Measurements from ENCODE around the gene PHC1.
"Not testable (repeated sequence)": the region's sequence is repeated elsewhere in the genome, so short reads cannot be mapped to it uniquely, and the experiment has no call there.

The PHC1 gene

DNA sequence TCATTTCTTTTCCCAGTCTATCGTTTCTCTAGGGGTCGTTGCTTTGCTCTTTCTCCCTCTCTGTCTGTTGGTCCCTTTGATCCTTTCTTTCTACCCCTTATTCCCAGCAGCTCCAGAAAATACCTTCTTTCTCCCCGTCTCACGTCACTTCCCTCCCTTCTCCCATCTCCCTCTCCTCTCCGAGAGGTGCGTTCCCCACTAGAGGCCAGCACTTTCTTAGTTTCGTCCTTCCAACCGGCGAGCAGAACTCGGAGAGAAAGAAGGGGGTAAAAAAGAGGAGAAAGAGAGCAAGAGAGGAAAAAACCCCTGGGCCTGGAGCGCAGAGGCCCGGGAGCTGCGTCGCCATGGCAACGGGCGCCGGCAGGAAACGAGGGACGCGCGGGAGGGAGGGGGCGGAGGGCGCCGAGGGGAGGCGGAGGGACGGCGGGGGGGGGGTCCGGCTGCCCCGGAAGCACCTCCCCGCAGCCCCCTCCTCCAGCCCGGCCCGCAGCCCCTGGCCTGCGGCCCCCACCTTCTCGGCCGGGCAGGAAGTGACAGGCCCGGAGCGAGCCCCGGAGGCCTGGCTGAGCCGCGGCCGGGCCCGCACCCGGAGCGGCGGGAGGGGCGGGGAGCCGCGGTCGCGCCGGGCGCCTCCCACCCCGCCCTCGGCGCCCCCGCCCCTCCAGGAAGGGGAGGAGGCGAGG lies at the start of gene PHC1:
TSS of gene PHC1 (plus strand) at position 477 of the 683 bp plus-strand sequence. CDS start 3,169 bp downstream, outside the sequence.
- DNase-seq (ENCODE audit: extremely low read depth in 1 of 2, low read depth in 1 of 2): peak; percentile 43 to 46

DNA sequence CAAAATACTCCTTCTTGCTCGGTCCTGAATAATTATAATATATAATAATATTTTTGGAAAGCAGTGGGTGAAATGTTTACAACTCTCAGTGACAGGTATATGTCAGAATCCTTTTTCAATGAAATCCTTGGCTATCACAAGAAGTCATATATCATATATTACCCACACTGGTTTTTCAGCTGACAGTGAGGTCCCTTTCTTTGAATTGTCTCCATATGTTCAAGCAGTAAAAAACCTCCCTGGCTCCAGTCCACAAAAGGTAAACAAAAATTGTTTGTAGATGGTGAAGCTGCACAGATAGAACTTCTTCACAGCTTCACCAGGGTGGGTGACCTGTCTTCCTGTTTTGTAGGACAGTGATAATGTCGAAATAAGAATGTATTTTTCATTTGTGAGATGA lies 47.9 kb upstream of the PHC1 start:
- DNase-seq (ENCODE audit: extremely low read depth in 1 of 2, low read depth in 1 of 2): no peak

DNA sequence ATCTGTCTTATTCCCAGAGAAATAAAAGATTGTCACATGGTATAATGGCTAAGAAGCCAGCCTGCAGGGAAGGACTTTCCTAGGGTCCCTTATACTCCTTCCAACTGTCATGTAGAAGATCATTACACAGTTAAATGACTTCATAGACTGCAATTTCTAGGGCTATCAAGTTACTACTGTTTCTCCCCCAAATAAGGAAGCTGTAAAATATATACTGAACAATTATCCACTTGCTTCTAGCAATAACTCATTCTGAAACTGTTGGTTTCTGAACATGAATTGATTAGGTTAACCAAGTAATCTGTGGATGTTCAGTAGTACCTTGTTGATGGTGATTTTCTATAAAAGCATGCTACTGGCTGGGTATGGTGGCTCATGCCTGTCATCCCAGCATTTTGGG lies 47.3 kb upstream of the PHC1 start:
- no peak for DNase-seq (ENCODE audit: extremely low read depth in 1 of 2, low read depth in 1 of 2)

DNA sequence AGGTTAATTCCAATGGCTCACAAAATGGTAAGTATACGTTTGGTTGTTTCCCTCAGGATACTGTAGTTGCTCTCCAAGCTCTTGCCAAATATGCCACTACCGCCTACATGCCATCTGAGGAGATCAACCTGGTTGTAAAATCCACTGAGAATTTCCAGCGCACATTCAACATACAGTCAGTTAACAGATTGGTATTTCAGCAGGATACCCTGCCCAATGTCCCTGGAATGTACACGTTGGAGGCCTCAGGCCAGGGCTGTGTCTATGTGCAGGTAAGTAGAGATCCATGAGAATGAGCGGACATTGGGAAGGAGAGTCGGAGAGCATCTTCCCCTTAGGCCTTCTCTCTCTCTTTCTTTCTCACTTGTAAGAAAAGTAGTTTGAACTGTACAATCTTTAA lies 46.5 kb upstream of the PHC1 start:
- DNase-seq (ENCODE audit: extremely low read depth in 1 of 2, low read depth in 1 of 2): no peak

DNA sequence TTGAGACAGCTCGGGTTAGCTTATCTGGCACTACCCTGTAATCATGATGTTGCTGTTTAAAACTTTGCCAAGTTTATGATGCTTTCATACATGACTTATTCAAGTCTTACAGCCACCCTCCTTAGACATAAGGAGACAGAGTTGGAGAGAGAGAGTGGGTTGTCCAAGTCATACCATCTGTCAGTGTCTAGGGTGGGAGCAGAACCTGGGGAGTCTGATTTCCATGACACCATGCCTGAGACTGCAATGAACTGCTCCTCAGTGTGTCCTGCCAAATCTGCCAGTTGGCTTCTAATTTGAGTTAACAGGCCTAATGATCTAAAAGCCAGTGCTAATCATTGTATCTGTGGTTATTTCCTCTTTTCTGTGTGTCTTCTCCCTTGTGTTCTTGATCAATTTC lies 43.7 kb upstream of the PHC1 start:
- no peak for DNase-seq (ENCODE audit: extremely low read depth in 1 of 2, low read depth in 1 of 2)

DNA sequence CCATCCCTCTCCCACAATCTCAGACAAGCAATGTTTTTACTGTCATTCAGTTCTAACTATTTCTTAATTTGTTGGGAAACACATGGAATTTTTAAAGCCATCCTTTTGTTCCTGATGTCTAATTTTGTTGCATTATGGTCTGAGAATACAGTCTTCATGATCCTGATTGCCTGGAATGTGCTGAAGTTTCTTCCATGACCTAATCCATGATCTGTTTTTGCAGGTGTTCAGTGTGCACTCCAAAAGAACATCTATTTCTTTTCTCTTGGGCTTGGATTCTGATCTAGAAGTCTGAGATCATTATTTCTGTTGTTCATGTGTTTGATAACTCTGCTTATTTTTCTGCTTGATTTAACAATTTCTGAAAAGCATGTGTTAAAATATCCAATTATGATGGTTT lies 43.2 kb upstream of the PHC1 start:
- no peak for DNase-seq (ENCODE audit: extremely low read depth in 1 of 2, low read depth in 1 of 2)

DNA sequence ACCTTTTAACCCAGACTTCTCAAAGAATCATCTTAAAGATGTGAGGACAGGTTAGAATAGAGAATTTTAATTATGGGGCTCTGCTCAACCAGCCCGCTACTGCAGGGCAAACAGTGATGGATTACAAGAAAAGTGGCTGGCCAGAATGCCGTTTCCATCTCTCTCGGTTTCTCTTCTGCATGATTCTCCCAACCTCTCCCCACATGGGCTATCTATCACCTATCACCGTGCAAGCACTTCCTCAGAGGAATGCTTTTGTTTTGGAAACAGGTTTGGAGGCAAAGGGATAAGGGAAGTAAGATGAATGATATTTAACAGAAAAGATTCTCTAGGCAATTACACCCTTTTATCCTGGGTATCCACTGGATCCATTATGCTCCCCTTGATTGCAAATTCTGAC lies 37.4 kb upstream of the PHC1 start:
- no peak for DNase-seq (ENCODE audit: extremely low read depth in 1 of 2, low read depth in 1 of 2)

DNA sequence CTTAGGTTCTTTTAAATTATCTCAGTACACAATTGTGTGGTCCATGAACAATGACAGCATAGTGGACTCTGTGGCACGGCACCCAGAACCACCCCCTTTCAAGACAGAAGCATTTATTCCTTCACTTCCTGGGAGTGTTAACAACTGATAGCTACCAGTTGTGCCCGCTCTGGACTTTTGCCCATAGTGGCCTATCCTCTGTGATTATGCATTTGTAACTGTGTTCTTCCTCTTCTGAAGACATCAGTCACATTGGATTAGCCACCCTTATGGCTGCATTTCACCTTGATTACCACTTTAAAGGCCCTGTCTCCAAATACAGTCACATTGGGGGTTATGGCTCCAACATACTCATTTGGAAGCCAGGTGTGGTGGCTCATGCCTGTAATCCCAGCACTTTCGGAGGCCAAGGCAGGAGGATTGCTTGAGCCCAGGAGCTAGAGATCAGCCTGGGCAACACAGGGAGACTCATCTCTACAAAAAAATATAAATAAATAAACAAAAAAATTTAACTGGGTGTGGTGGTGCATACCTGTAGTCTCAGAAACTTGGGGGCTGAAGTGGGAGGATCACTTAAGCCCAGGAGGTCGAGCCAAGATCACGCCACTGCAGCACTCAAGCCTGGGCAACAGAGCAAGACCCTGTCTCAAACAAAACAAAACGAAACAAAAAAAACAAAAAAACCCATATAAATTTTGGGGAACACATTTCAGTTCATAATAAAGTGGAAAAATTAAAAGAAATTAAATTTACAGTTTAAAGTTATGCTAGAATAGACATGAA lies 27.6 kb upstream of the PHC1 start:
- DNase-seq (ENCODE audit: extremely low read depth in 1 of 2, low read depth in 1 of 2): no peak

DNA sequence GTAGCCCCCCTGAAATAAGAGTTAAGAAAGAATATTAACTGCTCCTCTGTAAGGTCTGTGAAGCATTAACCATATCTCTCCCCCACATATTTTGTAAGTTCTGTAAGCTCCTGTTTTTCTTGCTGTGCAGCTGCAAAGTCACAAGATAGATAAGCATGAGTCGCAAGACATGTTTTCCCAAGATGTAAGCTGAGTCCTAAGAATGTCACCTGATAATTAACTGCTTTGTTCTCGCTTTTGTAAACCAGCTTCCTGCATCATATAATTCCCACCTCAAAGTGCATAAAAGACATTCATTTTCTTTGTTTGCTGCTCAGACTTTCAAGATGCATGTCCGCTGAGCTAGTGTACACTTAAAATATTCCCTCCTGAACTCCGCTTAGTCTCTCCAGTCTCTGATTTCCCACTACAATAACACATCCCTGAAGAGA lies 27.0 kb upstream of the PHC1 start:
- no peak for DNase-seq (ENCODE audit: extremely low read depth in 1 of 2, low read depth in 1 of 2)

DNA sequence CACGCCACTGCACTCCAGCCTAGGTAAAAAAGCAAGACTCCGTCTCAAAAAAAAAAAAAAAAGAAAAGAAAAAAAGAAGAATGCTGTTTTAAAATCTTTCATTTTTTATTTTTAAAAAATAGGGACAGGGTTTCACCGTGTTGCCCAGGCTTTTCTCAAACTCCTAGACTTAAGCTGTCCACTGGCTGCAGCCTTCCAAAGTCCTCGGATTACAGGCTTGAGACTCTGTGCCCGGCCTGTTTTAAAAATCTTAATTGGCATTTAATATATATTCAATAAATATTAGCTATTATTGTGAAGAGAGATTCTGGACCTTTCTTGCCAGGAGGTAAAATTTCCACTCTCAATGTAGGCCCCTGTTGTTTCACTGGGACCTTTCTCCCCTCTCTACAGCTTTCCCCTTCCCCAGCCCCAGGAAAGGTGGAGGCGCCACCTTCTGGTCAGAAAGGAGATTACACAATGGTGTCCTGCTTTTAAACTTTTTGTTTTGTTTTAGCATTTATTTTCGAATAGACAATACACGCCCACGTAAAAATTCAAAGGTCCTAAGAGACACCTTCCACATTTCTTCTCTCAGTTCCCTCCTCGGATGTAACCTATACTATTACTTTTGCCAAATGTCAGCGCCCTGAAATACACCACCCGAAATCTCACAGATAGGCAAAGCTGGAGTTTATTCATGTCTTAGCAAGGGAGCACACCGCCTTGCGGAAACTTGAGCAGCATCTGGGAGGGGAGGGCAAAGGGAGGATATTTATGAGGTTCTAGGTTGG lies 23.8 kb upstream of the PHC1 start:
- peak in 1 of 2 donors; percentile 5 for DNase-seq (ENCODE audit: extremely low read depth in 1 of 2, low read depth in 1 of 2)

DNA sequence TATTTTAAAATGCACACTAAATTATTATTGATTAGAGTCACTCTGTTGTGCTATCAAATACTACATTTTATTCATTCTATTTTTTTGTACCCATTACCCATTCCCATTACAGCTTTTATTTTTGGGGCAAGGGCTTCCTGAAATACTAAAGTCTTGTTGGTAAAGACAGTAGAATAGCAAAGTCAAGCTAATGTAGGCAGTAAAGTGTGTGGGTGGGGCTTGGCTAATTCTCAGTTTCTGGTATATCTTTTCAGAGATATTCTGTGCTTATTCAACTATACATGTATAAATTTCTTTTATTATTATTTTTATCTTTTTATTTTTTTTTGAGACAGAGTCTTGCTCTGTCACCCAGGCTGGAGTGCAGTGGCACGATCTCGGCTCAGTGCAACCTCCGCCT lies 22.3 kb upstream of the PHC1 start:
- DNase-seq (ENCODE audit: extremely low read depth in 1 of 2, low read depth in 1 of 2): no peak

DNA sequence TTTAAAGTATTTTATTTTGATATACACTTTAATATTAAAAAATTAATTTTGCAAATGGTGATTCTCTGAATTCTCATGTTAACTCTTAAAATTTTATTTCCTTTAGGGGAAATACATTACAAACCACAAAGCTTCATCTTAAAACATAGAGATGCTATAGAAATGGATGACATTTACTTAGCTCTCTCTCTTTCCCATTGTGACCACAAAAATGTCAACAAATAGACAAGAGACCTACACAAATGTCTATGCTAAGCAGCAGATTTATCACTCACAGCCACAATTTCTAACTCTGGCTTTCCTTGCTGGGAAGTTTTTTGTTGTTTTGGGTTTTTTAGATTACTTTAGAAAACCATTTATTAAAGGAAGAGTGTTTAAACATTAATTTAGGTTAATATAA lies 19.9 kb upstream of the PHC1 start:
- DNase-seq (ENCODE audit: extremely low read depth in 1 of 2, low read depth in 1 of 2): no peak

DNA sequence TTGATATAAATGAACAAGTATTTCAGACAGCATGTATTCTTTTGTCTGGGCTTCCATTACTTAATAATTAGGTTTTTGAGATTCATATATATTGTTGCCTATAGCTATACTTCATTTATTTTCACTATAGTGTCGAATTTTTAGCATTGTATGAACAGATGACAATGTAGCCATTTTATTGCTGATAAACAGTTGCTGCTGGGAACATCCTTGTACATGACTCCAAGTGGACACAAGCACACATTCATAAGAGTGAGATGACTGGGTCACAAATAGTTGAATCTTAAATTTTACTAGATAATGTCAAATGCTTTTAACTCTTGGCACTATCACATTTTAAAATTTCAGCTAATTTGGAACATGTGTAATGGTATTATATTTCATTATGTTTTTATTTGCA lies 19.3 kb upstream of the PHC1 start:
- no peak for DNase-seq (ENCODE audit: extremely low read depth in 1 of 2, low read depth in 1 of 2)

DNA sequence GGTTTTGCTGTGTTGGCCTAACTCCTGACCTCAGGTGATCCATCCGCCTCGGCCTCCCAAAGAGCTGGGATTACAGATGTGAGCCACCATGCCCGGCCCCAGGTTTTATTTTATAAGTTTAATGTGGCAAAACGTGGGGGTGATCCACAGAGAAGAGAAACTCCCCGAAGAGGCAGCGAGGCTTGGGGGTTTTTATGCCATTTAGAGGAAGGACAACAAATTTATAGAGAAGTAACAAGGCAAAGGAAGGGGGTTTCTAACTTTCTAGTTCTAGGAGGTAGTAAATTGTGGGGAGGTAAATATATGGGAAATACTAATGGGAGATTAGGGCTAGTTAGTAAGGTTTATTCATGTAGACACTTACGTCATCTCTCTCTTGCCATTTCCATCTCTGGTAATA lies 17.2 kb upstream of the PHC1 start:
- DNase-seq (ENCODE audit: extremely low read depth in 1 of 2, low read depth in 1 of 2): no peak

DNA sequence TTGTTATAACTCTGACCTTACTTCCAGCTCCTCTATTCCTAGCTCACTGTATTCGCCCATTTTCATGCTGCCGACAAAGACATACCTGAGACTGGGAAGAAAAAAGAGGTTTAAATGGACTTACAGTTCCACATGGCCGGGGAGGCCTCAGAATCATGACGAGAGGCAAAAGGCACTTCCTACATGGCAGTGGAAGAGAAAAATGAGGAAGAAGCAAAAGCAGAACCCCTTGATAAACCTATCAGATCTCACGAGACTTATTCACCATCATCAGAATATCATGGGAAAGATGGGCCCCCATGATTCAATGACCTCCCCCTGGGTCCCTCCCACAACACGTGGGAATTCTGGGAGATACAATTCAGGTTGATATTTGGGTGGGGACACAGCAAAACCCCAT lies 14.5 kb upstream of the PHC1 start:
- DNase-seq (ENCODE audit: extremely low read depth in 1 of 2, low read depth in 1 of 2): no peak

DNA sequence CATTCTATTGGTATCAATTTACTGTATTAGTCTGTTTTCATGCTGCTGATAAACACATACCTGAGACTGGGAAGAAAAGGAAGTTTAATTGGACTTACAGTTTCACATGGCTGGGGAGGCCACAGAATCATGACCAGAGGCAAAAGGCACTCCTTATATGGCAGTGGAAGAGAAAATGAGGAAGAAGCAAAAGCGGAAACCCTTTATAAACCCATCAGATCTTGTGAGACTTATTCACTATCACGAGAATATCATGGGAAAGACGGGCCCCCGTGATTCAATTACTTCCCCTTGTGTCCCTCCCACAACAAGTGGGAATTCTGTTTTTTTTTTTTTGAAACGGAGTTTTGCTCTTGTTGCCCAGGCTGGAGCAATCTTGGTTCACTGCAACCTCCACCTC lies 11.6 kb upstream of the PHC1 start:
- not testable (repeated sequence) for DNase-seq (ENCODE audit: extremely low read depth in 1 of 2, low read depth in 1 of 2)

DNA sequence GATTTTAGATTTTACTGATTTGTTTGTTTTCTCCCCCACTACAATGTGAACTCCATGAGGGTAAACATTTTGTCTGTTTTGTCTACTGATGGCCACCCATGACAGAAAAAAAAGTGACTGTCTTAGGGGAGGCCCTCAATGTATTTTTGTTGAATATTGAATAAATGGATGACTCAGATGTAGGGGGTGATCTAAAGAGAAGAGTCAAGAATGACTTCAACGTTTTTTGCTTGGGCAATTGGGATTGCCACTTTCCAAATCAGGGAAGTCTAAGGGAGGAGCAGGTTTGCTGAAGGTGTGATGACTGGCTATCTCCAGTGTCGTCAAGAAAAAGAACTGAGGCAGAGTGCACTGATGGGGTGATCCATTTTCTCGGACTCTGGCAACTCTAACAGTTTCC lies 10.7 kb upstream of the PHC1 start:
- DNase-seq (ENCODE audit: extremely low read depth in 1 of 2, low read depth in 1 of 2): no peak

DNA sequence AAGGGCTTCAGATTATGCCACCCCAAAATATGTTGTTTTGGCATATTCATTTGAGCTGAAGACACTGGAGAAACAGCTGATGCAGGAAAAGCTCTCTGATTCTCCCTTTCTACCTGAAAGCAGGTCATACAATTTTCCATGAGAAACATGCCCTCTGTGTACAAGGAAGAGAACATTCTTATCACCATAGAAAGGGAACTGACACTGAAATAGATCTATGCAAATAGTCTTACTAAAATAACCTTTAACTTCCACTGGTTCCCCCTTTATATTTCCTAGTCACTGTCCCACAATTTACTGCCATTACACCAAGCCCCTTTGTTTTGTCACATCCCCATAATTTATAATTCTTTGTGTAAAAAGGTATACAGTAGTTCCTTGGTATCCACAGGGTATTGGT lies 9.6 kb upstream of the PHC1 start:
- DNase-seq (ENCODE audit: extremely low read depth in 1 of 2, low read depth in 1 of 2): no peak

DNA sequence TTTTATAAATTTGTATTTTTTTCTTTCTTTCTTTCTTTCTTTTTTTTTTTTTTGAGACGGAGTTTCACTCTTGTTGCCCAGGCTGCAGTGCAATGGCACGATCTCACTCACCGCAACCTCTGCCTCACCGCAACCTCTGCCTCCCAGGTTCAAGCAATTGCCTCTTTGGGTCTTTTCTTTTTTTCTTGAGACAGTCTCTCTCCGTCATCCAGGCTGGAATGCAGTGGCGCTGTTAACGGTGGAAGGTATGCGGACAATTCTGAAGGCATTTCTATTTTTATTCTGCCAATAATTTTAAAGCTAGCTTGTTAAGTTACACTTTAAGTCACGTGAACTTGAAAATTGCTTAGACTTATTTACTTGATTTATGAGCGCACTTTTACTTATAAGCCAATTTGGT lies 8.8 kb upstream of the PHC1 start:
- no peak for DNase-seq (ENCODE audit: extremely low read depth in 1 of 2, low read depth in 1 of 2)

DNA sequence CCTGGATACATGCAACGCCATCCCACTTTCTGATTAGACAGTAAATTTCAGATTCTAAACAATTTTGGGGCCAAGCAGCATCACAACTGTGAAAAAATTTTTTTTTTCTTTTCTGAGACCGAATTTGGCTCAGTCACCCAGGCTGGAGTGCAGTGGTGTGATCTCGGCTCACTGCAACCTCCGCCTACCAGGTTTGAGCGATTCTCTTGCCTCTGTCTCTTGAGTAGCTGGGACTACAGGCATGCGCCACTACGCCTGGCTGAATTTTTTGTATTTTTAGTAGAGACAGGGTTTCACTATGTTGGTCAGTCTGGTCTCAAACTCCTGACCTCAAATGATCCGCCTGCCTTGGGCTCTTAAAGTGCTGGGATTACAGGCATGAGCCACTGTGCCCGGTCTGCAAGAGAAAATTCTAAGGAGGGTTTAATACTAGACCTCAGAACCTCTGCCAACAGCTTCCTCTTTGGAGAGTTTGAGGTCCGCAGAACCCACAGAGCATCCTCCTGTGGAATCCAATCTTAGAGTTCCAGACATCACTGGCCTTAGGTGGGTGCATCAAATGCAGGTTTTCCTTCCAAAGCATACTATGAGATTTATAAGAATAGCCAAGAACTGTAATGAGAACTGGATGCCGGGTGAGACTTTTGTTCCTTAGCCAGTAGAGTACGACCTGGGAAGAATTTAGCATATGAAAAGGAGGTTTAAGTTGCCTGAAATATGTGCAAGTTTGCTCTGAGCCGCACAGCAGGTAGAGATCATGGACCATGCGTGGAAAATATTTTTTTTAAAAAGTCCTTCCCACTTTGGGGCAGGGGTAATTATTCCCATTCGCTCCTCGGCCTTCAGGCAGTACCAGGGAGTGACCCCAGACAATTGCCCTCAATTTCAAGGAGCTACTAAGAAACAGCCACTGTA lies 7.8 kb upstream of the PHC1 start:
- DNase-seq (ENCODE audit: extremely low read depth in 1 of 2, low read depth in 1 of 2): no peak

DNA sequence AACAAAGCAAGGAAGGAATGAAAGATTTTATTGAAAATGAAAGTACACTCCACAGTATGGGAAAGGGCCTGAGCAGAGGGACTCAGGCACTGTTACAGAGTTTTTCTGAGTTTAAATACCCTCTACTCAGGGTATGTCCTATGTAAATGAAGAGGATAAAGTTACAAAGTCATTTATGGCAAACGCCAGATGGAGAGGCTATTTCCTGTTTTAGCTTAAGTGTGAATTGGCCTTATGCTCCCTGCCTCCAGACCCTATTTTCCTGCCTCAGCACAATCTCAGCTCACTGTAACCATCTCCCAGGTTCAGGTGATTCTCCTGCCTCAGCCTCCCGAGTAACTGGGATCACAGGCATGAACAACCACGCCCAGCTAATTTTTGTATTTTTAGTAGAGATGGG lies 6.8 kb upstream of the PHC1 start:
- DNase-seq (ENCODE audit: extremely low read depth in 1 of 2, low read depth in 1 of 2): no peak

Data from stimulated activated CD8-positive, alpha-beta memory T cell treated with anti-CD3 and anti-CD28 coated beads, Interleukin-7, amount 100 ng/mL, for 48 hours (primary cell).